ENCODE results near the gene UNC45A. TPM values are rescaled to one million over a fixed set of nuclear protein-coding genes. Genes with fewer than 3 reads are reported as not detected.

Gene UNC45A
- total RNA-seq, 6 experiments from 2014 or later = 13.3 to 33.0 (median 25.4) TPM

GRCh38 chr15:90901175-90902039 is 33.7 kb upstream of the UNC45A start:
- TF ChIP-seq POLR2A (IDR thresholded peaks at IDR 0.05) (no peak), CTCF (IDR thresholded peaks at IDR 0.05) (no peak)
- H3K9me3 ChIP-seq = no peaks in the 10 kb centered on the region
- peak overlapping the region in 2 of 3 donors; percentile 82 to 84 for H3K27ac ChIP-seq
- ATAC-seq (peak in 1 of 4 donors; percentile 3), DNase-seq (peak in 2 of 3 donors; percentile 36 to 39)
- peaks cover 0 to 13% (median 3%) of the 10 kb centered on the region in 4 donors for H3K4me1 ChIP-seq
- H3K27me3 ChIP-seq = no peaks in the 10 kb centered on the region
- peak overlapping the region; percentile 49 to 68 (median 67) for H3K4me3 ChIP-seq
- 42% methylated on average over 14 of the region's 14 CpGs for WGBS (ENCODE audit: insufficient coverage, low coverage, low lambda C conversion rate, missing lambda C conversion rate)
- intact Hi-C loops (cut with DNase I) = no loop called here
- peaks cover 0 to 20% (median 9%) of the 10 kb centered on the region in 4 donors for H3K36me3 ChIP-seq

- Histone ChIP-seq H3K9me3 (no peaks in the 10 kb centered on the region), H3K4me1 (peaks cover 0 to 13% (median 3%) of the 10 kb centered on the region in 4 donors), H3K4me3 (peak overlapping the region; percentile 49 to 68 (median 67)), H3K36me3 (peaks cover 0 to 25% (median 12%) of the 10 kb centered on the region in 4 donors), H3K27ac (peak overlapping the region; percentile 80 to 84 (median 82)), H3K27me3 (no peaks in the 10 kb centered on the region)
- TF ChIP-seq POLR2A (IDR thresholded peaks at IDR 0.05) (peak; percentile 77), CTCF (IDR thresholded peaks at IDR 0.05) (peak; percentile 70 to 90 (median 87))
- intact Hi-C loops (cut with DNase I) = no loop called here
- DNase-seq (peak; percentile 84 to 87 (median 85)), ATAC-seq (peak; percentile 82 to 89 (median 88))
- 0% methylated on average over 7 of the region's 71 CpGs for WGBS (ENCODE audit: insufficient coverage, low coverage, low lambda C conversion rate, missing lambda C conversion rate)
These were observed 32.8 kb upstream of the UNC45A start for GRCh38 chr15:90902040-90902839.

- TF ChIP-seq POLR2A (IDR thresholded peaks at IDR 0.05) (peak; percentile 76), CTCF (IDR thresholded peaks at IDR 0.05) (no peak)
- DNase-seq = peak; percentile 85 to 95 (median 91)
- H3K9me3 ChIP-seq = no peaks in the 10 kb centered on the region
- H3K36me3 ChIP-seq = peaks cover 0 to 34% (median 16%) of the 10 kb centered on the region in 4 donors
- H3K4me3 ChIP-seq = peak within 1 kb of the TSS; percentile 52 to 68 (median 68)
- 0% methylated on average over 8 of the region's 81 CpGs for WGBS (ENCODE audit: insufficient coverage, low coverage, low lambda C conversion rate, missing lambda C conversion rate)
- no peaks in the 10 kb centered on the region for H3K27me3 ChIP-seq
- intact Hi-C loops (cut with DNase I) = no loop called here
- peak within 1 kb of the TSS; percentile 82 to 92 (median 84) for H3K27ac ChIP-seq
- peaks cover 0 to 13% (median 3%) of the 10 kb centered on the region in 4 donors for H3K4me1 ChIP-seq
- ATAC-seq = peak; percentile 74 to 83 (median 81)
These were observed 32.0 kb upstream of the UNC45A start, which contains the start of gene MAN2A2 for GRCh38 chr15:90902840-90903732. Gene MAN2A2 (plus strand): TSS chr15:90903302. CDS start chr15:90904208, 906 bp downstream.

Measured in right lobe of liver (tissue), 6 donors.